Neural cell (in vitro differentiated cells): ENCODE results near the gene PAMR1.

Source experiments
- CTCF ChIP-seq: fragments of 450-650 bp; IDR thresholded peaks from 2 replicates; pipeline ENCODE4 v1.5.1; 2014; ENCODE audit warnings: antibody characterized with exemption, mild to moderate bottlenecking, moderate library complexity; ENCODE audit not compliant: poor library complexity, severe bottlenecking
- TAF1 ChIP-seq: IDR thresholded peaks from 2 replicates; pipeline ENCODE4 v1.6.1; 2012; ENCODE audit warnings: low read depth

- TF ChIP-seq CTCF (no peak), TAF1 (no peak)
Measured at GRCh38 chr11:35420371-35420770, 105.0 kb downstream of the PAMR1 start.
